ENCODE data around the gene COBLL1.

The COBLL1 gene

GRCh38 chr2:164794016-164794415, 47.6 kb downstream of the COBLL1 start:
- no peaks in the 10 kb centered on the region for H3K36me3 ChIP-seq (ENCODE audit: insufficient read depth, low read length)
- H3K9me3 ChIP-seq (ENCODE audit: control insufficient read depth, insufficient read depth, low read length), result no peaks in the 10 kb centered on the region; the same call in 1 of the 2 replicates
- H3K9ac ChIP-seq (ENCODE audit: low read depth, low read length), result no peak overlapping the region
- no peaks in the 10 kb centered on the region for H3K4me1 ChIP-seq (ENCODE audit: insufficient read depth, low read length)

GRCh38 chr2:164793529-164793928, 48.1 kb downstream of the COBLL1 start:
- Histone ChIP-seq H3K9ac (ENCODE audit: low read depth, low read length) (no peak overlapping the region), H3K36me3 (ENCODE audit: insufficient read depth, low read length) (no peaks in the 10 kb centered on the region), H3K4me1 (ENCODE audit: insufficient read depth, low read length) (no peaks in the 10 kb centered on the region), H3K9me3 (ENCODE audit: control insufficient read depth, insufficient read depth, low read length) (no peaks in the 10 kb centered on the region; the same call in 1 of the 2 replicates)

GRCh38 chr2:164792316-164793170, 49.1 kb downstream of the COBLL1 start:
- no peaks in the 10 kb centered on the region; the same call in 1 of the 2 replicates for H3K9me3 ChIP-seq (ENCODE audit: control insufficient read depth, insufficient read depth, low read length)
- H3K9ac ChIP-seq (ENCODE audit: low read depth, low read length), result no peak overlapping the region
- H3K4me1 ChIP-seq (ENCODE audit: insufficient read depth, low read length), result no peaks in the 10 kb centered on the region
- H3K36me3 ChIP-seq (ENCODE audit: insufficient read depth, low read length), result no peaks in the 10 kb centered on the region

GRCh38 chr2:164789968-164790367, 51.7 kb downstream of the COBLL1 start:
- Histone ChIP-seq H3K9ac (ENCODE audit: low read depth, low read length) (no peak overlapping the region), H3K9me3 (ENCODE audit: control insufficient read depth, insufficient read depth, low read length) (no peaks in the 10 kb centered on the region; the same call in 1 of the 2 replicates), H3K4me1 (ENCODE audit: insufficient read depth, low read length) (no peaks in the 10 kb centered on the region), H3K36me3 (ENCODE audit: insufficient read depth, low read length) (no peaks in the 10 kb centered on the region)

- Histone ChIP-seq H3K9ac (ENCODE audit: low read depth, low read length) (no peak overlapping the region), H3K4me1 (ENCODE audit: insufficient read depth, low read length) (no peaks in the 10 kb centered on the region), H3K36me3 (ENCODE audit: insufficient read depth, low read length) (no peaks in the 10 kb centered on the region), H3K9me3 (ENCODE audit: control insufficient read depth, insufficient read depth, low read length) (no peaks in the 10 kb centered on the region; the same call in 1 of the 2 replicates)
Measured at GRCh38 chr2:164786787-164787186, 54.8 kb downstream of the COBLL1 start.

GRCh38 chr2:164785457-164785856, 56.2 kb downstream of the COBLL1 start:
- Histone ChIP-seq H3K9me3 (ENCODE audit: control insufficient read depth, insufficient read depth, low read length) (no peaks in the 10 kb centered on the region; the same call in 1 of the 2 replicates), H3K36me3 (ENCODE audit: insufficient read depth, low read length) (no peaks in the 10 kb centered on the region), H3K9ac (ENCODE audit: low read depth, low read length) (no peak overlapping the region), H3K4me1 (ENCODE audit: insufficient read depth, low read length) (no peaks in the 10 kb centered on the region)

- Histone ChIP-seq H3K4me1 (ENCODE audit: insufficient read depth, low read length) (no peaks in the 10 kb centered on the region), H3K36me3 (ENCODE audit: insufficient read depth, low read length) (no peaks in the 10 kb centered on the region), H3K9me3 (ENCODE audit: control insufficient read depth, insufficient read depth, low read length) (no peaks in the 10 kb centered on the region), H3K9ac (ENCODE audit: low read depth, low read length) (no peak overlapping the region)
Measured at GRCh38 chr2:164784376-164784775, 57.2 kb downstream of the COBLL1 start.

- no peaks in the 10 kb centered on the region for H3K36me3 ChIP-seq (ENCODE audit: insufficient read depth, low read length)
- no peaks in the 10 kb centered on the region for H3K9me3 ChIP-seq (ENCODE audit: control insufficient read depth, insufficient read depth, low read length)
- H3K4me1 ChIP-seq (ENCODE audit: insufficient read depth, low read length), result no peaks in the 10 kb centered on the region
- H3K9ac ChIP-seq (ENCODE audit: low read depth, low read length), result no peak overlapping the region
Measured at GRCh38 chr2:164782323-164782722, 59.3 kb downstream of the COBLL1 start.

- no peaks in the 10 kb centered on the region for H3K36me3 ChIP-seq (ENCODE audit: insufficient read depth, low read length)
- no peak overlapping the region for H3K9ac ChIP-seq (ENCODE audit: low read depth, low read length)
- no peaks in the 10 kb centered on the region for H3K9me3 ChIP-seq (ENCODE audit: control insufficient read depth, insufficient read depth, low read length)
- no peaks in the 10 kb centered on the region for H3K4me1 ChIP-seq (ENCODE audit: insufficient read depth, low read length)
Measured at GRCh38 chr2:164781394-164781793, 60.2 kb downstream of the COBLL1 start.

- Histone ChIP-seq H3K9me3 (ENCODE audit: control insufficient read depth, insufficient read depth, low read length) (no peaks in the 10 kb centered on the region), H3K36me3 (ENCODE audit: insufficient read depth, low read length) (no peaks in the 10 kb centered on the region), H3K4me1 (ENCODE audit: insufficient read depth, low read length) (no peaks in the 10 kb centered on the region), H3K9ac (ENCODE audit: low read depth, low read length) (no peak overlapping the region)
Measured at GRCh38 chr2:164780611-164781178, 60.9 kb downstream of the COBLL1 start.

GRCh38 chr2:164779383-164780057, 62.1 kb downstream of the COBLL1 start:
- Histone ChIP-seq H3K4me1 (ENCODE audit: insufficient read depth, low read length) (no peaks in the 10 kb centered on the region), H3K9me3 (ENCODE audit: control insufficient read depth, insufficient read depth, low read length) (no peaks in the 10 kb centered on the region)

GRCh38 chr2:164778723-164779122, 62.9 kb downstream of the COBLL1 start:
- no peaks in the 10 kb centered on the region for H3K36me3 ChIP-seq (ENCODE audit: insufficient read depth, low read length)
- no peaks in the 10 kb centered on the region for H3K9me3 ChIP-seq (ENCODE audit: control insufficient read depth, insufficient read depth, low read length)
- H3K4me1 ChIP-seq (ENCODE audit: insufficient read depth, low read length), result no peaks in the 10 kb centered on the region
- H3K9ac ChIP-seq (ENCODE audit: low read depth, low read length), result no peak overlapping the region

More at GRCh38 chr2:164779383-164780057, 62.1 kb downstream of the COBLL1 start:
- Histone ChIP-seq H3K36me3 (ENCODE audit: insufficient read depth, low read length) (no peaks in the 10 kb centered on the region), H3K9ac (ENCODE audit: low read depth, low read length) (no peak overlapping the region)

GRCh38 chr2:164777847-164778461, 63.7 kb downstream of the COBLL1 start:
- no peak overlapping the region for H3K9ac ChIP-seq (ENCODE audit: low read depth, low read length)
- H3K36me3 ChIP-seq (ENCODE audit: insufficient read depth, low read length), result no peaks in the 10 kb centered on the region
- H3K4me1 ChIP-seq (ENCODE audit: insufficient read depth, low read length), result no peaks in the 10 kb centered on the region
- no peaks in the 10 kb centered on the region for H3K9me3 ChIP-seq (ENCODE audit: control insufficient read depth, insufficient read depth, low read length)

- H3K9ac ChIP-seq (ENCODE audit: low read depth, low read length), result no peak overlapping the region
- H3K4me1 ChIP-seq (ENCODE audit: insufficient read depth, low read length), result no peaks in the 10 kb centered on the region; the same call in 1 of the 2 replicates
- no peaks in the 10 kb centered on the region for H3K36me3 ChIP-seq (ENCODE audit: insufficient read depth, low read length)
- H3K9me3 ChIP-seq (ENCODE audit: control insufficient read depth, insufficient read depth, low read length), result no peaks in the 10 kb centered on the region
Measured at GRCh38 chr2:164773635-164774034, 68.0 kb downstream of the COBLL1 start.

All from ES-I3 (cell line).